PC-3 (cell line): Measurements from ENCODE around the gene TPK1.

Source experiments
- EZH2 ChIP-seq: fragments of 300-600 bp; sonication (generic); IDR thresholded peaks from one replicate; pipeline ENCODE4 v1.6.1; 2017; ENCODE audit warnings: antibody characterized with exemption, mild to moderate bottlenecking, low read length; ENCODE audit not compliant: unreplicated experiment
- EZH2phosphoT487 ChIP-seq: fragments of 300-600 bp; sonication (generic); IDR thresholded peaks from 2 replicates; pipeline ENCODE4 v1.6.1; 2018; ENCODE audit warnings: mild to moderate bottlenecking, antibody characterized with exemption, low read length, borderline replicate concordance
- TF ChIP-seq, protein P1 (sequence below): fragments of 300-600 bp; sonication (generic); conservative IDR thresholded peaks from 2 replicates; pipeline ENCODE4 v1.5.1; 2017; ENCODE audit warnings: antibody characterized with exemption, low read depth, mild to moderate bottlenecking, low read length

- TF ChIP-seq EZH2phosphoT487 = no peak
- TF ChIP-seq, protein P1, sequence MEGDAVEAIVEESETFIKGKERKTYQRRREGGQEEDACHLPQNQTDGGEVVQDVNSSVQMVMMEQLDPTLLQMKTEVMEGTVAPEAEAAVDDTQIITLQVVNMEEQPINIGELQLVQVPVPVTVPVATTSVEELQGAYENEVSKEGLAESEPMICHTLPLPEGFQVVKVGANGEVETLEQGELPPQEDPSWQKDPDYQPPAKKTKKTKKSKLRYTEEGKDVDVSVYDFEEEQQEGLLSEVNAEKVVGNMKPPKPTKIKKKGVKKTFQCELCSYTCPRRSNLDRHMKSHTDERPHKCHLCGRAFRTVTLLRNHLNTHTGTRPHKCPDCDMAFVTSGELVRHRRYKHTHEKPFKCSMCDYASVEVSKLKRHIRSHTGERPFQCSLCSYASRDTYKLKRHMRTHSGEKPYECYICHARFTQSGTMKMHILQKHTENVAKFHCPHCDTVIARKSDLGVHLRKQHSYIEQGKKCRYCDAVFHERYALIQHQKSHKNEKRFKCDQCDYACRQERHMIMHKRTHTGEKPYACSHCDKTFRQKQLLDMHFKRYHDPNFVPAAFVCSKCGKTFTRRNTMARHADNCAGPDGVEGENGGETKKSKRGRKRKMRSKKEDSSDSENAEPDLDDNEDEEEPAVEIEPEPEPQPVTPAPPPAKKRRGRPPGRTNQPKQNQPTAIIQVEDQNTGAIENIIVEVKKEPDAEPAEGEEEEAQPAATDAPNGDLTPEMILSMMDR = no peak
- TF ChIP-seq EZH2 = no peak
Measured at GRCh38 chr7:144818511-144818910, 17.3 kb downstream of the TPK1 start.
